ENCODE data around the gene ALDH3B2.

Gene ALDH3B2

GRCh38 chr11:67667490-67668191 is 6.8 kb downstream of the ALDH3B2 start:
- Histone ChIP-seq H3K36me3 (ENCODE audit: insufficient read depth, low read length) (no peaks in the 10 kb centered on the region), H3K4me1 (ENCODE audit: control insufficient read depth, insufficient read depth, low read length, unreplicated experiment) (no peaks in the 10 kb centered on the region), H3K4me3 (ENCODE audit: low read depth, low read length) (no peak overlapping the region), H3K27me3 (ENCODE audit: insufficient read depth, low read length) (peaks cover 4% of the 10 kb centered on the region; the same call in 1 of the 2 replicates), H3K79me2 (ENCODE audit: control insufficient read depth, insufficient read depth, low read length, unreplicated experiment) (no peaks in the 10 kb centered on the region), H2AFZ (ENCODE audit: low read length, unreplicated experiment) (no peak overlapping the region), H3K27ac (ENCODE audit: low read depth, low read length) (no peak overlapping the region)

DNA sequence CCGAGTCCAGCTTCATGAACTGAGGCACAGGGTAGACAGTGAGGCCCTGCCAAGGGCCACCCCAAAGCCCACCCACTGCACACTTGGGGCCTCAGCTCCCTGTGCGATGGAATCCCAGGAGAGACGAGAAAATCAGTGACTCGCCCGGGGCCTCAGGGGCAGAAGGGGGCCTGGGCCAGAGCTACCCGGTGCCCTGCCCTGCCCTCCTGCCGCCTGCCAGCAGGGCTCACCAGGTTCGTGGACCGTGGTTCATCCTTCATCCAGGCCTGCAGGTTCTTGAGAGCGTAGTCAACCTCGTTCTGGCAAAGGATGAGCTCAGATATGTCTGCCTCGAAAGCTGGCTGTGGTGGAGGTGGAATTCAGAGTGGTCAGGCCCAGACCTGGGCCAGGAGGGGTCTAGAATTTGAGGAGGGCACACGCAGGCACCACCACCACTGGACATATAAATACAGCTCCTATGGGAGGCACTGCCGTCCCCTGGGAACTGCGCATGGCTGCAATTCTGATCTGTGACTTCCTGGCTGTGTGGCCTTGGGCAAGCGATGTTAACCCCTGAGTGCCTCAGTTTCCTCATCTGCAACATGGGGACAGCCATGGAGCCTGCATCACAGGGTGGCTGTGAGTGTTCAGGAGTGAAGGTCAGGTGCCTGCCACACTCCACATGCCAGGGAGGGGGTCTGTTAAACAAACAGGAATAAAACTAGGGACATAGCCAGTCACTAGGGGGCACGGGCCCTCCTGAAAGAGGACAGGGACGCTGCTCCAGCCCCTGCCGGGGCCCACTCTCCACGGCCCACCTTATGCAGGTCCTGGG is 7.5 kb downstream of the ALDH3B2 start:
- H2AFZ ChIP-seq (ENCODE audit: low read length, unreplicated experiment) = no peak overlapping the region
- no peak overlapping the region for H3K4me3 ChIP-seq (ENCODE audit: low read depth, low read length)
- no peaks in the 10 kb centered on the region for H3K27me3 ChIP-seq (ENCODE audit: insufficient read depth, low read length)
- no peaks in the 10 kb centered on the region for H3K4me1 ChIP-seq (ENCODE audit: control insufficient read depth, insufficient read depth, low read length, unreplicated experiment)
- no peak overlapping the region for H3K27ac ChIP-seq (ENCODE audit: low read depth, low read length)
- H3K36me3 ChIP-seq (ENCODE audit: insufficient read depth, low read length) = no peaks in the 10 kb centered on the region
- no peaks in the 10 kb centered on the region for H3K79me2 ChIP-seq (ENCODE audit: control insufficient read depth, insufficient read depth, low read length, unreplicated experiment)

DNA sequence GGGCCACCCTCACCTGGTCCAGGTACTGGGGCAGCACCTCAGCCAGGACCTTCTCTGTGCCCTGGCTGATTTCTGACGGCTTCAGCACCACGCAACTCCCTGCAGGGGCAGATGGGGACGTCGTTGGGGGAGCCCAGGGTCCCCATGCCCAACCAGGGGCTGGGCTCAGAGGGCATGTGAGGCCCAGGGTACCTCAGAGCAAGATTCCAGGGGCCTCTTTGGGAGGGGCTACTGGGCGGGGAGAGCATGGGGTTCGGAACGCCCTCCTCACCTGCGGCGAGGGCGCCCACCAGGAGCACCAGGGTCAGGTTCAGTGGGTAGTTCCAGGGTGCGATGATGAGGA is 8.1 kb downstream of the ALDH3B2 start:
- no peak overlapping the region for H3K4me3 ChIP-seq (ENCODE audit: low read depth, low read length)
- no peak overlapping the region for H2AFZ ChIP-seq (ENCODE audit: low read length, unreplicated experiment)
- no peaks in the 10 kb centered on the region for H3K79me2 ChIP-seq (ENCODE audit: control insufficient read depth, insufficient read depth, low read length, unreplicated experiment)
- H3K36me3 ChIP-seq (ENCODE audit: insufficient read depth, low read length) = no peaks in the 10 kb centered on the region
- H3K27me3 ChIP-seq (ENCODE audit: insufficient read depth, low read length) = no peaks in the 10 kb centered on the region
- H3K4me1 ChIP-seq (ENCODE audit: control insufficient read depth, insufficient read depth, low read length, unreplicated experiment) = no peaks in the 10 kb centered on the region
- no peak overlapping the region for H3K27ac ChIP-seq (ENCODE audit: low read depth, low read length)

DNA sequence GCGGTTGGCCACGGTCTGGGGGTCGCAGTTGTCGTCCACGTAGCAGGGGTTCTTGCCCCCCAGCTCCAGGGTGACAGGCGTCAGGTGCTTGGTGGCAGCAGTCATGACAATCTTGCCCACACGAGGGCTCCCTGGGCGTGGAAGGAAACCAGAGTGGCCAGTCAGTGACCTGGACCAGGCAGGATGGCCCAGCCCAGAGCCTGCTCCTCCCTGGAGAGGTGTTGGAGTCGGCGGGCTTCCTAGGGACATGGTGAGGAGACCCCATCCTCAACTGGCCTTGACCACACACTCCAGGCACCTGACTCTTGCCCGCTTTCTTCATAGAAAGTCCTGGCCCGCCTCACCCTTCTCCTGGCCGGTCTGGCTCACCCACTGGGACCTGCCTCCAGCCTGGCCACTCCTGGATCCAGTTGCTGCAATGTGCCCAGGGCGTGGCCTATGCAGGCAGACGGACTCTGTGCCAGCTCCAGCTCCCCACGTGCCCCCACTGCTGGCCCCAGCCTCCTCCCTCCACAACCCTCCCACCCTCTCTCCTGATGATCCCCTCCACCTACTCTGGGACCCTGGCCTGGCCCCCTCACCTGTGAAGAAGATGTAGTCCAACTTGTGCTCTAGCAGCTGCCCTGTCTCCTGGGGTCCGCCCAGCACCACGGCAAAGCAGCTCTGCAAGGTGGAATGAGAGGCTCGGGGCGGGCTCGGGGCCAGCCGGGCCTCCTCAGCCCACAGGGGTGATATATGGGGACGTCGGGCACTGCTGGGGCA is 8.7 kb downstream of the ALDH3B2 start:
- Histone ChIP-seq H2AFZ (ENCODE audit: low read length, unreplicated experiment) (no peak overlapping the region), H3K79me2 (ENCODE audit: control insufficient read depth, insufficient read depth, low read length, unreplicated experiment) (no peaks in the 10 kb centered on the region)

GRCh38 chr11:67664696-67665540 is 9.5 kb downstream of the ALDH3B2 start:
- Histone ChIP-seq H3K4me1 (ENCODE audit: control insufficient read depth, insufficient read depth, low read length, unreplicated experiment) (no peaks in the 10 kb centered on the region), H3K36me3 (ENCODE audit: insufficient read depth, low read length) (no peaks in the 10 kb centered on the region), H2AFZ (ENCODE audit: low read length, unreplicated experiment) (no peak overlapping the region), H3K27me3 (ENCODE audit: insufficient read depth, low read length) (no peaks in the 10 kb centered on the region), H3K79me2 (ENCODE audit: control insufficient read depth, insufficient read depth, low read length, unreplicated experiment) (no peaks in the 10 kb centered on the region), H3K4me3 (ENCODE audit: low read depth, low read length) (no peak overlapping the region), H3K27ac (ENCODE audit: low read depth, low read length) (no peak overlapping the region)

More for the DNA sequence above, 8.7 kb downstream of the ALDH3B2 start:
- no peak overlapping the region for H3K4me3 ChIP-seq (ENCODE audit: low read depth, low read length)
- no peaks in the 10 kb centered on the region for H3K4me1 ChIP-seq (ENCODE audit: control insufficient read depth, insufficient read depth, low read length, unreplicated experiment)
- no peaks in the 10 kb centered on the region for H3K27me3 ChIP-seq (ENCODE audit: insufficient read depth, low read length)
- no peak overlapping the region for H3K27ac ChIP-seq (ENCODE audit: low read depth, low read length)
- no peaks in the 10 kb centered on the region for H3K36me3 ChIP-seq (ENCODE audit: insufficient read depth, low read length)

- no peaks in the 10 kb centered on the region for H3K36me3 ChIP-seq (ENCODE audit: insufficient read depth, low read length)
- no peak overlapping the region for H2AFZ ChIP-seq (ENCODE audit: low read length, unreplicated experiment)
- H3K79me2 ChIP-seq (ENCODE audit: control insufficient read depth, insufficient read depth, low read length, unreplicated experiment) = no peaks in the 10 kb centered on the region
- H3K4me1 ChIP-seq (ENCODE audit: control insufficient read depth, insufficient read depth, low read length, unreplicated experiment) = no peaks in the 10 kb centered on the region
- no peak overlapping the region for H3K27ac ChIP-seq (ENCODE audit: low read depth, low read length)
- H3K27me3 ChIP-seq (ENCODE audit: insufficient read depth, low read length) = no peaks in the 10 kb centered on the region
- no peak overlapping the region for H3K4me3 ChIP-seq (ENCODE audit: low read depth, low read length)
Measured at GRCh38 chr11:67664213-67664585, 10.2 kb downstream of the ALDH3B2 start.

DNA sequence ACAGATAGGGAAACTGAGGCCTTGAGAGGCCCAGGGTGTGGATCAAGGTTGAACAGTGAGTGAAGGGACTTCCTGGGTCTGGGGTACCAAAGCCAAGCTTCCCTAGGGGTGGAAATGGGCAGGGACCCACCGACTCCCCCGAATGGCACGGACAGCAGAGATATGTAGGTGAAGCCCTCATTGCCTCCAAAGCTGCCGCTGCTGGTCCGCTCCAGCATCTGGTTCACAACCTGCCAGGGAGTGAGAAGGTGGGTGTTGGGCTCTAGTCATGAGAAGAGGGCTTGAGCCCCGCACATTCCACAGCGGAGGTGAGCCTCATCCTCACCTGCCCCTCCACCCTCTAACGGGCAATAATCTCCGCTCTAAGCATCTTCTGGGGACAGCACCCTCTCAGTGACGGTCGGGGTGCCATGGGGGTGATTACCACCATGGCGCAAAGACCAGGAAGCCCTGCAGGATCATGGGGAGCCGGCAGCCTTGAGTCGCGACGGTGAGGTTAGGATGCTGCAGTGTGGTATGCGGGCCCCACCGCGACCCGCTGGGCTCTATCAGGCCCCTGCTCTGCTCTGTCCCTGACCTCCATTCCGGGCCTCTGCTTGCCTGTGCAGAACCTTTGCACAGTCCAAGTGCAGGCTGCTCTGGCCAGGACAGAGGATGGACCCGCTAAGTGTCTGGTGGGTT is 10.8 kb downstream of the ALDH3B2 start:
- Histone ChIP-seq H3K27me3 (ENCODE audit: insufficient read depth, low read length) (no peaks in the 10 kb centered on the region), H3K4me1 (ENCODE audit: control insufficient read depth, insufficient read depth, low read length, unreplicated experiment) (no peaks in the 10 kb centered on the region), H3K36me3 (ENCODE audit: insufficient read depth, low read length) (no peaks in the 10 kb centered on the region), H3K4me3 (ENCODE audit: low read depth, low read length) (no peak overlapping the region), H3K27ac (ENCODE audit: low read depth, low read length) (no peak overlapping the region), H2AFZ (ENCODE audit: low read length, unreplicated experiment) (no peak overlapping the region), H3K79me2 (ENCODE audit: control insufficient read depth, insufficient read depth, low read length, unreplicated experiment) (no peaks in the 10 kb centered on the region)

DNA sequence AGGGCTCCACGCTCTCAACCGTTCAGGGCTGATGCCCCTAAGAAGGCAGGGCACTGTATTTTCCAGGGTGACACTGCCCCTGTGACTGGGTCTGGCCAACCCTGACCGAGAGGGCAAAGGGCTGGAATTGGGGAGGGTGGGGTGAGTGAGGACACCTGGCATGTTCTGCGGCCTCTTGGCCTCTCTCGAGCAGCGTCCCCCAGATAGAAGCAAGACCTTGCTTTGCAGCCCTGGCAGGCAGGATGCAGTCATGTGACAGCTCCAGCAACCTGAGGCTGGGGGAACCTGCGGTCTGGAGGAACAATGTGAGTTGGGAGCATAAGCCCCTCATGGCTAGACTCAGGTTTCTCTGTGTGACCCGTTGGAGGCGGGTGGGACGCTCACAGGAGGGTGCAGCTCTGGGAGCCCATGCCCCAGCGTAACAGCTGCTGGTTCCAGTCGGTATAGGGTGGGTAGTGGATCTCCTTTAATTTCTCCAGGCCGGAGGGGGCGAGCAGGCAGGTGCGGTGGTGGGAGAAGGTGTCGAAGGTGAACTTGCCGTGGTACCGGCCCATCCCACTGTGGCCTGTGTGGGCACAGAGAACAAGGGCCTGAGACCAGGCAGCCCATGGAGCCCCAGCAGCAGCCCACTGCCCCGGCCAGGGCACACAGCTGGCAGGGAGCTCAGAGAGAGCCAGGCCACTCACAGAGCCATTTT is 11.4 kb downstream of the ALDH3B2 start:
- no peak overlapping the region for H3K27ac ChIP-seq (ENCODE audit: low read depth, low read length)
- H3K4me3 ChIP-seq (ENCODE audit: low read depth, low read length) = no peak overlapping the region
- H3K79me2 ChIP-seq (ENCODE audit: control insufficient read depth, insufficient read depth, low read length, unreplicated experiment) = no peaks in the 10 kb centered on the region
- H3K4me1 ChIP-seq (ENCODE audit: control insufficient read depth, insufficient read depth, low read length, unreplicated experiment) = no peaks in the 10 kb centered on the region
- H3K36me3 ChIP-seq (ENCODE audit: insufficient read depth, low read length) = no peaks in the 10 kb centered on the region
- H2AFZ ChIP-seq (ENCODE audit: low read length, unreplicated experiment) = no peak overlapping the region
- no peaks in the 10 kb centered on the region for H3K27me3 ChIP-seq (ENCODE audit: insufficient read depth, low read length)

DNA sequence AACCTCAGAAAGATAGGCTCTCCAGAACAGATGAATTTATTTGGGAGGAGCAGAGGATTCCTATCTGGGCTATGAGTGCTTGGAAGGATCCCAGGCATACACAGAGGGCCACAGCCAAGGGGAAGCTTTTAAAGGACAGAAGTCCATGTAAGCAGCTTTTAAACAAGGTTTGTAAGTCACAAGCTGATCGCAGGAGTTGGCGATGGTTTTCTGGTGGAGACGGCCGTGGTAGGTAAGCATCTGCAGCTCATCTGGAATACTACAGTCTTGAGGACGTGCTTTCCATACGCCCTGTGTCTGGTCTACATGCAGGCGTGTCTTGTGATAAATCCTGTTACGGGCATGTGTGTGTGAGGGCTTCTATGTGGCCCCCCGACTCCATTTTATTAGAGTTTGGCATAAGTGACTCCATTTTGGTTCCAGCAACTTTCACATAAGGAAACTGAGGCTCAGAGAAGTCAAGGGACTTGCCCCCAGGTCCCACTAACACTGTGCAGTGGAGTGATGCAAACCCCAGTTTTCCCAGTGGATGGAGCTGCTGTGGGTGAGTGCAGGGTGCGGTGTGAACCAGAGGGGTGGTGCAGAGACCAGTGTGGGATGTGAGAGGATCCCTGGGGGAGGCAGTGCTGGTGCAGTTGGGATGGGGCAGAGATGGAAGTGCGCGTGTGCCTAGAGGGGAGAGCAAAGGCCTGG is 12.1 kb downstream of the ALDH3B2 start:
- Histone ChIP-seq H3K4me3 (ENCODE audit: low read depth, low read length) (no peak overlapping the region), H3K36me3 (ENCODE audit: insufficient read depth, low read length) (no peaks in the 10 kb centered on the region), H2AFZ (ENCODE audit: low read length, unreplicated experiment) (no peak overlapping the region), H3K79me2 (ENCODE audit: control insufficient read depth, insufficient read depth, low read length, unreplicated experiment) (no peaks in the 10 kb centered on the region), H3K27me3 (ENCODE audit: insufficient read depth, low read length) (no peaks in the 10 kb centered on the region), H3K27ac (ENCODE audit: low read depth, low read length) (no peak overlapping the region), H3K4me1 (ENCODE audit: control insufficient read depth, insufficient read depth, low read length, unreplicated experiment) (no peaks in the 10 kb centered on the region)
